WTC11 (cell line): ENCODE data around the gene MLLT1.
"Not testable (repeated sequence)": the region's sequence is repeated elsewhere in the genome, so short reads cannot be mapped to it uniquely, and the experiment has no call there.

ENCODE experiments used
- NFATC4 ChIP-seq: fragments of 250-450 bp; sonication (Bioruptor Pico); IDR thresholded peaks from 2 replicates; pipeline ENCODE4 v1.9.0; 2021; ENCODE audit warnings: mild to moderate bottlenecking
- RELA ChIP-seq: sonication (generic); formaldehyde crosslinking; IDR thresholded peaks from 2 replicates; pipeline ENCODE4 v1.8.1; 2022; ENCODE audit warnings: missing genetic modification reagents, mild to moderate bottlenecking, borderline replicate concordance
- TF ChIP-seq, protein P1 (sequence below): fragments of 200-600 bp; IDR thresholded peaks from 2 replicates; pipeline ENCODE4 v1.8.0; 2022; ENCODE audit warnings: antibody characterized with exemption
- TF ChIP-seq, protein P2 (sequence below): sonication (generic); formaldehyde crosslinking; IDR thresholded peaks from 2 replicates; pipeline ENCODE4 v1.8.1; 2023; ENCODE audit warnings: mild to moderate bottlenecking, missing genetic modification reagents, moderate library complexity
- TF ChIP-seq, protein P3 (sequence below): sonication (generic); formaldehyde crosslinking; IDR thresholded peaks from 2 replicates; pipeline ENCODE4 v1.8.1; 2022; ENCODE audit warnings: low read depth, missing genetic modification reagents, borderline replicate concordance

DNA sequence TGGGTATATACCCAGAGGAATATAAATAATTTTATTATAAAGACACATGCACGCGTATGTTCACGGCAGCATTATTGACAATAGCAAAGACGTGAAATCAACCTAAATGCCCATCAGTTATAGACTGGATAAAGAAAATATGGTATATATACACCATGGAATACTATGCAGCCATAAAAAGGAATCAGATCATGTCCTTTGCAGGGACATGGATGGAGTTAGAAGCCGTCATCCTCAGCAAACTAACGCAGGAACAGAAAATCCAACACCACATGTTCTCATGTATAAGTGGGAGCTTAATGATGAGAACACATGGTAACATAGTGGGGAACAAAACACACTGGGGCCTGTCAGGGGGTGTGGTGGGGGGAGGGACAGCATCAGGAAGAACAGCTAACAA, 2.6 kb upstream of the MLLT1 start:
- TF ChIP-seq, protein P1, sequence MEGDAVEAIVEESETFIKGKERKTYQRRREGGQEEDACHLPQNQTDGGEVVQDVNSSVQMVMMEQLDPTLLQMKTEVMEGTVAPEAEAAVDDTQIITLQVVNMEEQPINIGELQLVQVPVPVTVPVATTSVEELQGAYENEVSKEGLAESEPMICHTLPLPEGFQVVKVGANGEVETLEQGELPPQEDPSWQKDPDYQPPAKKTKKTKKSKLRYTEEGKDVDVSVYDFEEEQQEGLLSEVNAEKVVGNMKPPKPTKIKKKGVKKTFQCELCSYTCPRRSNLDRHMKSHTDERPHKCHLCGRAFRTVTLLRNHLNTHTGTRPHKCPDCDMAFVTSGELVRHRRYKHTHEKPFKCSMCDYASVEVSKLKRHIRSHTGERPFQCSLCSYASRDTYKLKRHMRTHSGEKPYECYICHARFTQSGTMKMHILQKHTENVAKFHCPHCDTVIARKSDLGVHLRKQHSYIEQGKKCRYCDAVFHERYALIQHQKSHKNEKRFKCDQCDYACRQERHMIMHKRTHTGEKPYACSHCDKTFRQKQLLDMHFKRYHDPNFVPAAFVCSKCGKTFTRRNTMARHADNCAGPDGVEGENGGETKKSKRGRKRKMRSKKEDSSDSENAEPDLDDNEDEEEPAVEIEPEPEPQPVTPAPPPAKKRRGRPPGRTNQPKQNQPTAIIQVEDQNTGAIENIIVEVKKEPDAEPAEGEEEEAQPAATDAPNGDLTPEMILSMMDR, result not testable (repeated sequence)
- TF ChIP-seq, protein P2, sequence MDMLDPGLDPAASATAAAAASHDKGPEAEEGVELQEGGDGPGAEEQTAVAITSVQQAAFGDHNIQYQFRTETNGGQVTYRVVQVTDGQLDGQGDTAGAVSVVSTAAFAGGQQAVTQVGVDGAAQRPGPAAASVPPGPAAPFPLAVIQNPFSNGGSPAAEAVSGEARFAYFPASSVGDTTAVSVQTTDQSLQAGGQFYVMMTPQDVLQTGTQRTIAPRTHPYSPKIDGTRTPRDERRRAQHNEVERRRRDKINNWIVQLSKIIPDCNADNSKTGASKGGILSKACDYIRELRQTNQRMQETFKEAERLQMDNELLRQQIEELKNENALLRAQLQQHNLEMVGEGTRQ (CRISPR knock-in tag), result not testable (repeated sequence)
- TF ChIP-seq, protein P3, sequence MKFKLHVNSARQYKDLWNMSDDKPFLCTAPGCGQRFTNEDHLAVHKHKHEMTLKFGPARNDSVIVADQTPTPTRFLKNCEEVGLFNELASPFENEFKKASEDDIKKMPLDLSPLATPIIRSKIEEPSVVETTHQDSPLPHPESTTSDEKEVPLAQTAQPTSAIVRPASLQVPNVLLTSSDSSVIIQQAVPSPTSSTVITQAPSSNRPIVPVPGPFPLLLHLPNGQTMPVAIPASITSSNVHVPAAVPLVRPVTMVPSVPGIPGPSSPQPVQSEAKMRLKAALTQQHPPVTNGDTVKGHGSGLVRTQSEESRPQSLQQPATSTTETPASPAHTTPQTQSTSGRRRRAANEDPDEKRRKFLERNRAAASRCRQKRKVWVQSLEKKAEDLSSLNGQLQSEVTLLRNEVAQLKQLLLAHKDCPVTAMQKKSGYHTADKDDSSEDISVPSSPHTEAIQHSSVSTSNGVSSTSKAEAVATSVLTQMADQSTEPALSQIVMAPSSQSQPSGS, result not testable (repeated sequence)
- TF ChIP-seq RELA (CRISPR knock-in tag); NFATC4: not testable (repeated sequence)
